ENCODE measurements around the gene KIF18A. TPM values are rescaled to one million over a fixed set of nuclear protein-coding genes. Genes with fewer than 3 reads are reported as not detected.

The KIF18A gene
- total RNA-seq, 1 donor from 2014 or later, result 2.9 TPM

GRCh38 chr11:28086569-28086968, 21.4 kb downstream of the KIF18A start:
- no peak for DNase-seq (ENCODE audit: low spot score)
- H3K9me3 Mint-ChIP-seq (ENCODE audit: low read depth), result no peaks in the 10 kb centered on the region
- H3K4me3 Mint-ChIP-seq (ENCODE audit: unreplicated experiment), result no peak overlapping the region
- H3K4me1 Mint-ChIP-seq (ENCODE audit: low read depth), result peaks cover 27% of the 10 kb centered on the region
- H3K27ac Mint-ChIP-seq (ENCODE audit: unreplicated experiment), result peak overlapping the region; percentile 54
- no peaks in the 10 kb centered on the region for H3K36me3 Mint-ChIP-seq (ENCODE audit: low read depth)
- H3K27me3 Mint-ChIP-seq (ENCODE audit: low read depth), result no peaks in the 10 kb centered on the region
- TF ChIP-seq CTCF (IDR thresholded peaks at IDR 0.05), result no peak

GRCh38 chr11:28083118-28083517, 24.8 kb downstream of the KIF18A start:
- TF ChIP-seq CTCF (IDR thresholded peaks at IDR 0.05), result no peak
- Mint-ChIP-seq H3K27ac (ENCODE audit: unreplicated experiment) (no peak overlapping the region), H3K4me1 (ENCODE audit: low read depth) (peaks cover 11% of the 10 kb centered on the region), H3K4me3 (ENCODE audit: unreplicated experiment) (no peak overlapping the region), H3K9me3 (ENCODE audit: low read depth) (no peaks in the 10 kb centered on the region), H3K36me3 (ENCODE audit: low read depth) (no peaks in the 10 kb centered on the region), H3K27me3 (ENCODE audit: low read depth) (no peaks in the 10 kb centered on the region)
- DNase-seq (ENCODE audit: low spot score), result no peak

- DNase-seq (ENCODE audit: low spot score), result no peak
- no peak overlapping the region for H3K4me3 Mint-ChIP-seq (ENCODE audit: unreplicated experiment)
- H3K9me3 Mint-ChIP-seq (ENCODE audit: low read depth), result no peaks in the 10 kb centered on the region
- H3K27ac Mint-ChIP-seq (ENCODE audit: unreplicated experiment), result no peak overlapping the region
- H3K4me1 Mint-ChIP-seq (ENCODE audit: low read depth), result peaks cover 7% of the 10 kb centered on the region
- no peak for TF ChIP-seq CTCF (IDR thresholded peaks at IDR 0.05)
- no peaks in the 10 kb centered on the region for H3K27me3 Mint-ChIP-seq (ENCODE audit: low read depth)
- no peaks in the 10 kb centered on the region for H3K36me3 Mint-ChIP-seq (ENCODE audit: low read depth)
Observed at GRCh38 chr11:28077521-28077920, 30.4 kb downstream of the KIF18A start.

- DNase-seq (ENCODE audit: low spot score), result no peak
- Mint-ChIP-seq H3K4me3 (ENCODE audit: unreplicated experiment) (no peak overlapping the region), H3K4me1 (ENCODE audit: low read depth) (peaks cover 15% of the 10 kb centered on the region), H3K36me3 (ENCODE audit: low read depth) (no peaks in the 10 kb centered on the region), H3K9me3 (ENCODE audit: low read depth) (no peaks in the 10 kb centered on the region), H3K27ac (ENCODE audit: unreplicated experiment) (no peak overlapping the region), H3K27me3 (ENCODE audit: low read depth) (no peaks in the 10 kb centered on the region)
- no peak for TF ChIP-seq CTCF (IDR thresholded peaks at IDR 0.05)
Observed at GRCh38 chr11:28072321-28072720, 35.6 kb downstream of the KIF18A start.

- Mint-ChIP-seq H3K4me3 (ENCODE audit: unreplicated experiment) (no peak overlapping the region), H3K36me3 (ENCODE audit: low read depth) (no peaks in the 10 kb centered on the region), H3K27ac (ENCODE audit: unreplicated experiment) (no peak overlapping the region), H3K27me3 (ENCODE audit: low read depth) (no peaks in the 10 kb centered on the region), H3K4me1 (ENCODE audit: low read depth) (peaks cover 15% of the 10 kb centered on the region), H3K9me3 (ENCODE audit: low read depth) (no peaks in the 10 kb centered on the region)
- TF ChIP-seq CTCF (IDR thresholded peaks at IDR 0.05), result no peak
- no peak for DNase-seq (ENCODE audit: low spot score)
Observed at GRCh38 chr11:28071305-28071704, 36.7 kb downstream of the KIF18A start.
